ENCODE results near the gene PRPF40B.

GRCh38 chr12:49646871-49647654 lies 23.7 kb downstream of the PRPF40B start:
- TF ChIP-seq CTCF (IDR thresholded peaks at IDR 0.05) = no peak
- no peak for TF ChIP-seq EP300 (IDR thresholded peaks at IDR 0.05)
- no peak for TF ChIP-seq POLR2A (IDR thresholded peaks at IDR 0.05)
- TF ChIP-seq POLR2AphosphoS5 (IDR thresholded peaks at IDR 0.05) = no peak
